K562 (cell line): ENCODE measurements around the gene SH3BP5L. TPM values are rescaled to one million over a fixed set of nuclear protein-coding genes. Genes with fewer than 3 reads are reported as not detected.

Source experiments
- ETS1 ChIP-seq: conservative IDR thresholded peaks from 2 replicates; pipeline ENCODE4 v1.6.1; 2011; ENCODE audit warnings: low read depth, mild to moderate bottlenecking, low read length; ENCODE audit not compliant: control insufficient read depth
- GATAD2A ChIP-seq: fragments of 450-650 bp; IDR thresholded peaks from 2 replicates; pipeline ENCODE4 v1.6.1; 2017
- HNRNPK ChIP-seq: fragments of 200-400 bp; formaldehyde crosslinking; IDR thresholded peaks from one replicate; pipeline ENCODE4 v1.6.1; 2018; ENCODE audit warnings: mild to moderate bottlenecking, low read depth, low read length; ENCODE audit not compliant: poor library complexity, severe bottlenecking
- KDM5B ChIP-seq: fragments of 200-600 bp; sonication (generic); IDR thresholded peaks from 2 replicates; pipeline ENCODE4 v1.6.1; 2012; ENCODE audit warnings: low read depth, mild to moderate bottlenecking, moderate library complexity, low read length, control low read depth, inconsistent platforms; ENCODE audit not compliant: insufficient replicate concordance
- NCOA6 ChIP-seq: fragments of 450-650 bp; IDR thresholded peaks from 2 replicates; pipeline ENCODE4 v1.6.1; 2017; ENCODE audit warnings: mild to moderate bottlenecking
- POLR2G ChIP-seq: fragments of 200-400 bp; formaldehyde crosslinking; IDR thresholded peaks from 2 replicates; pipeline ENCODE4 v1.6.1; 2017; ENCODE audit warnings: low read depth, mild to moderate bottlenecking, antibody characterized with exemption, low read length, moderate library complexity
- POLR3G ChIP-seq: IDR thresholded peaks from 2 replicates; pipeline ENCODE4 v1.6.1; 2011; ENCODE audit not compliant: insufficient read length, insufficient replicate concordance; ENCODE audit errors: extremely low read depth
- SLC30A9 ChIP-seq: fragments of 250-450 bp; sonication (Bioruptor Pico); IDR thresholded peaks from 2 replicates; pipeline ENCODE4 v1.8.0; 2022; ENCODE audit warnings: mild to moderate bottlenecking, moderate library complexity
- TFE3 ChIP-seq: fragments of 450-650 bp; formaldehyde crosslinking; IDR thresholded peaks from 2 replicates; pipeline ENCODE4 v1.4.0; 2020; ENCODE audit warnings: mild to moderate bottlenecking, mixed read lengths
- ZNF232 ChIP-seq: sonication (generic); formaldehyde crosslinking; IDR thresholded peaks from 2 replicates; pipeline ENCODE4 v1.8.0; 2022; ENCODE audit warnings: mild to moderate bottlenecking, missing genetic modification reagents
- ZNF318 ChIP-seq, 2 experiments: fragments of 450-650 bp; IDR thresholded peaks; 2 replicates each; pipeline ENCODE4 v1.6.1; 2016; ENCODE audit warnings: mild to moderate bottlenecking in 2 of 2, borderline replicate concordance in 1 of 2, low read depth in 1 of 2, moderate library complexity in 1 of 2
- polyA plus RNA-seq, 8 experiments: library from polyadenylated mRNA; depleted of rRNA in 4 of 8; stranded (reverse) in 5 of 8; unstranded in 3 of 8; fragments of >200 nt; fragmentation: Nextera tagmentation in 2 of 8; fragmentation: Illumina TruSeq in 1 of 8; extraction: Ambion mirVana in 2 of 8; extraction: Trizol in 1 of 8; gene quantifications; 2 replicates each; pipeline versions ENCODE4 v1.2.1 to v1.2.3, GENCODE V29; 2011 to 2014; ENCODE audit warnings: inconsistent platforms in 1 of 8, missing spikeins in 1 of 8
- total RNA-seq, 7 experiments: library from RNA; depleted of rRNA in 6 of 7; stranded (reverse); fragments of >200 nt in 6 of 7; fragmentation: Illumina TruSeq in 2 of 7; extraction: Trizol in 2 of 7; gene quantifications; 2 replicates each; pipeline versions ENCODE4 v1.2.1 to v1.2.3, GENCODE V29; 2011 to 2021; ENCODE audit warnings: low replicate concordance in 1 of 7

Gene SH3BP5L
- total and polyA plus RNA-seq, 9 of the 15 experiments (the other 6 are each of a cell fraction or from before 2014, with no cell fraction given), result 1.9 to 26.5 (median 15.8) TPM

- no peak for TF ChIP-seq HNRNPK
- TF ChIP-seq KDM5B, result no peak
- TF ChIP-seq SLC30A9, result no peak
- TF ChIP-seq ZNF318 (IDR thresholded peaks at IDR 0.05; ENCODE audit: borderline replicate concordance in 1 of 2, low read depth in 1 of 2), result no peak
- no peak for TF ChIP-seq POLR2G
- no peak for TF ChIP-seq ZNF232 (CRISPR knock-in tag)
- no peak for TF ChIP-seq GATAD2A
- no peak for TF ChIP-seq TFE3
- no peak for TF ChIP-seq NCOA6
- no peak for TF ChIP-seq ETS1
- TF ChIP-seq POLR3G, result no peak
- TF ChIP-seq, all 486 proteins: peak for 0
Measured at GRCh38 chr1:248816042-248816851, 9.5 kb downstream of the SH3BP5L start (continued).
